Measurements from ENCODE around the gene TRPM8. TPM values are rescaled to one million over a fixed set of nuclear protein-coding genes. Genes with fewer than 3 reads are reported as not detected.

The TRPM8 gene
- total and polyA plus RNA-seq, 5 donors from 2014 or later, result not detected

GRCh38 chr2:234025891-234026401 is 108.8 kb downstream of the TRPM8 start:
- Mint-ChIP-seq H3K9me3 (peaks cover 0 to 10% (median 2%) of the 10 kb centered on the region in 7 donors), H3K4me1 (peaks cover 0 to 34% (median 17%) of the 10 kb centered on the region in 4 donors), H3K27me3 (peaks cover 13% of the 10 kb centered on the region), H3K4me3 (peak overlapping the region; percentile 57 to 89 (median 82)), H3K36me3 (peaks cover 4% of the 10 kb centered on the region), H3K27ac (peak overlapping the region in 1 of 3 donors; percentile 79)
- H3K4me3 ChIP-seq (ENCODE audit: low read depth, low read length), result peak overlapping the region; percentile 79
- ATAC-seq (ENCODE audit: low read depth in 2 of 2), result no peak
- H3K27ac ChIP-seq (ENCODE audit: insufficient read depth, low read length, poor library complexity, severe bottlenecking), result no peak overlapping the region
- H3K4me1 ChIP-seq (ENCODE audit: control insufficient read depth, insufficient read depth, low read length, poor library complexity, severe bottlenecking), result peaks cover 14% of the 10 kb centered on the region
- no peaks in the 10 kb centered on the region for H3K36me3 ChIP-seq (ENCODE audit: control insufficient read depth, insufficient read depth, low read length)
- H3K27me3 ChIP-seq (ENCODE audit: control insufficient read depth, insufficient read depth, low read length), result peaks cover 3% of the 10 kb centered on the region
- H3K9me3 ChIP-seq (ENCODE audit: control insufficient read depth in 2 of 2, low read length in 2 of 2), result peaks cover 0 to 2% of the 10 kb centered on the region in 2 experiments
- no peak for DNase-seq

DNA sequence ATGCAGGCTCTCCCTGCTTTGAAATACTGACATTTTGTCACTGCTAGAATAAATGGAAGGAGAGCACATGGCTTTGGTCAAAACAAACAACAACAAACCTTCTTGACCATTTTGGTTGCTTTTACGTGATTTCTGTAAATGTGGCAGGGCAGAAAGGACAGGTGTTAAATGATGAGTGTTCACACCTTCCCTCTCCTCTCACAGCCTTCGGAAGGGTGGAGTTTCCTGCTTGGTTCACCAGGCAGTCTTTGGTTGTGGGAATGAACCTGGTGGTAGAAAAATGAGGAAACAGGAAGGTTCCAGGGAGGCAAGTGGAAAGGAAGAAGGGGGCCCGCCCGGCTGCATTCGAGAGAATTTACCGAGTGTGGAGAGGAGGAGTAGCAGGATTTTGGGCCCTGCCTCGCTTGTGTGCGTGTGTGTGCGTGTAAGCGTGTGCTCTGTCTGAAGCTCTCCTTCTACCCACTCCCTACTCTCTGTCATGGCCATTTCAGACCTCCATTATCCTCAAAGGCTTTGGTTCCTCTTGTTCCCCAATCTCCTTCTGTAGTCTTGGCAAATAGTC is 109.6 kb downstream of the TRPM8 start:
- no peak overlapping the region for H3K27ac ChIP-seq (ENCODE audit: insufficient read depth, low read length, poor library complexity, severe bottlenecking)
- ATAC-seq (ENCODE audit: low read depth in 2 of 2) (no peak), DNase-seq (no peak)
- peaks cover 4% of the 10 kb centered on the region for H3K36me3 Mint-ChIP-seq
- peaks cover 3% of the 10 kb centered on the region for H3K27me3 ChIP-seq (ENCODE audit: control insufficient read depth, insufficient read depth, low read length)
- peak overlapping the region in 3 of 4 donors; percentile 52 to 89 (median 81) for H3K4me3 Mint-ChIP-seq
- H3K4me1 ChIP-seq (ENCODE audit: control insufficient read depth, insufficient read depth, low read length, poor library complexity, severe bottlenecking), result peaks cover 14% of the 10 kb centered on the region
- peaks cover 0 to 34% (median 20%) of the 10 kb centered on the region in 4 donors for H3K4me1 Mint-ChIP-seq
- no peaks in the 10 kb centered on the region for H3K36me3 ChIP-seq (ENCODE audit: control insufficient read depth, insufficient read depth, low read length)
- no peak overlapping the region for H3K4me3 ChIP-seq (ENCODE audit: low read depth, low read length)
- peaks cover 13% of the 10 kb centered on the region for H3K27me3 Mint-ChIP-seq
- H3K9me3 Mint-ChIP-seq, result peaks cover 0 to 10% (median 2%) of the 10 kb centered on the region in 7 donors
- H3K9me3 ChIP-seq (ENCODE audit: control insufficient read depth in 2 of 2, low read length in 2 of 2), result peaks cover 0 to 2% of the 10 kb centered on the region in 2 experiments
- peak overlapping the region in 2 of 3 donors; percentile 33 to 38 for H3K27ac Mint-ChIP-seq

- H3K9me3 ChIP-seq (ENCODE audit: control insufficient read depth in 2 of 2, low read length in 2 of 2), result peaks cover 0 to 2% of the 10 kb centered on the region in 2 experiments
Observed at GRCh38 chr2:234027641-234028040, 110.5 kb downstream of the TRPM8 start.

GRCh38 chr2:234029150-234029733 is 112.1 kb downstream of the TRPM8 start:
- peaks cover 25% of the 10 kb centered on the region for H3K4me1 ChIP-seq (ENCODE audit: control insufficient read depth, insufficient read depth, low read length, poor library complexity, severe bottlenecking)
- peaks cover 3% of the 10 kb centered on the region for H3K27me3 ChIP-seq (ENCODE audit: control insufficient read depth, insufficient read depth, low read length)
- H3K36me3 ChIP-seq (ENCODE audit: control insufficient read depth, insufficient read depth, low read length), result no peaks in the 10 kb centered on the region
- DNase-seq (no peak), ATAC-seq (ENCODE audit: low read depth in 2 of 2) (no peak)
- peaks cover 6 to 49% (median 29%) of the 10 kb centered on the region in 4 donors for H3K4me1 Mint-ChIP-seq
- H3K27me3 Mint-ChIP-seq, result peaks cover 19% of the 10 kb centered on the region
- no peak overlapping the region for H3K27ac ChIP-seq (ENCODE audit: insufficient read depth, low read length, poor library complexity, severe bottlenecking)
- H3K4me3 ChIP-seq (ENCODE audit: low read depth, low read length), result no peak overlapping the region
- H3K9me3 ChIP-seq (ENCODE audit: control insufficient read depth in 2 of 2, low read length in 2 of 2), result peaks cover 9 to 13% of the 10 kb centered on the region in 2 experiments
- no peak overlapping the region for H3K27ac Mint-ChIP-seq
- H3K36me3 Mint-ChIP-seq, result peaks cover 3% of the 10 kb centered on the region
- no peak overlapping the region for H3K4me3 Mint-ChIP-seq
- peaks cover 2 to 12% (median 5%) of the 10 kb centered on the region in 7 donors for H3K9me3 Mint-ChIP-seq

More at GRCh38 chr2:234027641-234028040, 110.5 kb downstream of the TRPM8 start:
- H3K27ac Mint-ChIP-seq, result peak overlapping the region in 1 of 3 donors; percentile 68
- Histone ChIP-seq H3K27me3 (ENCODE audit: control insufficient read depth, insufficient read depth, low read length) (peaks cover 3% of the 10 kb centered on the region), H3K4me1 (ENCODE audit: control insufficient read depth, insufficient read depth, low read length, poor library complexity, severe bottlenecking) (peaks cover 22% of the 10 kb centered on the region), H3K36me3 (ENCODE audit: control insufficient read depth, insufficient read depth, low read length) (no peaks in the 10 kb centered on the region), H3K4me3 (ENCODE audit: low read depth, low read length) (no peak overlapping the region), H3K27ac (ENCODE audit: insufficient read depth, low read length, poor library complexity, severe bottlenecking) (no peak overlapping the region)
- peaks cover 0 to 10% (median 2%) of the 10 kb centered on the region in 7 donors for H3K9me3 Mint-ChIP-seq
- H3K4me3 Mint-ChIP-seq, result peak overlapping the region in 2 of 4 donors; percentile 3 to 81
- DNase-seq (no peak), ATAC-seq (ENCODE audit: low read depth in 2 of 2) (no peak)
- H3K4me1 Mint-ChIP-seq, result peaks cover 6 to 43% (median 26%) of the 10 kb centered on the region in 4 donors
- H3K36me3 Mint-ChIP-seq, result peaks cover 6% of the 10 kb centered on the region
- H3K27me3 Mint-ChIP-seq, result peaks cover 13% of the 10 kb centered on the region

DNA sequence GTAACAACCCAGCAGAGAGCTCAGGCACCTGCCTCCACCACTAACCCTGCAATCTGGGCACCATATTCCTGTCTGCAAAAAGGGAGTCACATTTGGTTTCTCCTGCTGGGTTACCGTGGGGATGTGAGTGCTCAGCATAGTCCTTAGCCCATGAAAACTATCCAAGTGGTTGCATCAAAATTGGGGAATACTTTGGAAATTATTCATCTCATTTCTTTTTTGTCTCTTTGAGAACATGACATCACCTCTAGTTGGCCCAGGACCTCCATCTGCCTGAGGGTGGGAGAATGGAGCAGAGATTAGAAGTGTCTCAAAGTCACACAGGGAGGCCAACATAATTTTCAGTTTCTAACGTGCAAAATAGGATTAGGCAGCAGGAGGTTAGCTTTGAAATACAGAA is 114.0 kb downstream of the TRPM8 start:
- peaks cover 3% of the 10 kb centered on the region for H3K36me3 Mint-ChIP-seq
- ATAC-seq (ENCODE audit: low read depth in 2 of 2) (no peak), DNase-seq (no peak)
- Histone ChIP-seq H3K27me3 (ENCODE audit: control insufficient read depth, insufficient read depth, low read length) (peaks cover 11% of the 10 kb centered on the region), H3K36me3 (ENCODE audit: control insufficient read depth, insufficient read depth, low read length) (no peaks in the 10 kb centered on the region), H3K9me3 (ENCODE audit: control insufficient read depth in 2 of 2, low read length in 2 of 2) (peaks cover 14 to 15% of the 10 kb centered on the region in 2 experiments), H3K27ac (ENCODE audit: insufficient read depth, low read length, poor library complexity, severe bottlenecking) (no peak overlapping the region), H3K4me3 (ENCODE audit: low read depth, low read length) (no peak overlapping the region), H3K4me1 (ENCODE audit: control insufficient read depth, insufficient read depth, low read length, poor library complexity, severe bottlenecking) (peaks cover 11% of the 10 kb centered on the region)
- H3K4me3 Mint-ChIP-seq, result no peak overlapping the region
- H3K27me3 Mint-ChIP-seq, result peaks cover 20% of the 10 kb centered on the region
- H3K4me1 Mint-ChIP-seq, result peaks cover 6 to 39% (median 23%) of the 10 kb centered on the region in 4 donors
- H3K9me3 Mint-ChIP-seq, result peaks cover 2 to 16% (median 8%) of the 10 kb centered on the region in 7 donors
- no peak overlapping the region for H3K27ac Mint-ChIP-seq

DNA sequence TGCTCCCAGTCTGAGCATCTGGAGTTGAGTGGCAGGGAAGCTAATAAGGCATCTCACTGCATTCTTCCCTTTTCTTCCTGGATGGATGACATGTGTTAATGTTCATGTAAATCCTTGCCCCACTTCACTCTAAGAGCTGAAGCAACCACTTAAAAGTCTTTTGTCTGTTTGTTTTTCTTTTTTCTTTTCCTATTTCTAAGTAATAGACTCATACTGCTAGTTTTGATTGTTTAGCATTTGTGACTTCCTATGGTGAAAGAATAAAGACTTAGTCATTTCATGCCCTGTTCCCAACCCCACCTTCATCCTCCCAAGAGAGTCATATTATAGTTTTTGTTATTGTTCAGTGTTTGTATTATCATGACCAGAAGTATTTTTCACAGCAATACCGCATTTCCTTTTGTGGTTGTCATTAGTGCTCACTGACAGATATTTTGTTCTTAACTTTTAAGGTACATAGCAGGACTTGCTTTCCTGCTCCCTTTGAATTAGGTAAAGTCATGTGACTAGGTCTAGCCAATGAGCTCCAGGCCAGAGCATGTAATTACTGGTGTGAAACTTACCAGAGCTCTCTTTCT is 115.2 kb downstream of the TRPM8 start:
- Mint-ChIP-seq H3K4me1 (peaks cover 6 to 30% (median 17%) of the 10 kb centered on the region in 4 donors), H3K27ac (peak overlapping the region in 1 of 3 donors; percentile 29), H3K27me3 (peaks cover 31% of the 10 kb centered on the region), H3K36me3 (peaks cover 3% of the 10 kb centered on the region), H3K9me3 (peaks cover 2 to 21% (median 7%) of the 10 kb centered on the region in 7 donors), H3K4me3 (peak overlapping the region in 3 of 4 donors; percentile 22 to 48 (median 28))
- DNase-seq (peak in 2 of 3 donors; percentile 44 to 54), ATAC-seq (ENCODE audit: low read depth in 2 of 2) (peak; percentile 50 to 62)
- Histone ChIP-seq H3K9me3 (ENCODE audit: control insufficient read depth in 2 of 2, low read length in 2 of 2) (peaks cover 24% of the 10 kb centered on the region in 2 experiments), H3K36me3 (ENCODE audit: control insufficient read depth, insufficient read depth, low read length) (no peaks in the 10 kb centered on the region), H3K4me1 (ENCODE audit: control insufficient read depth, insufficient read depth, low read length, poor library complexity, severe bottlenecking) (peaks cover 11% of the 10 kb centered on the region), H3K4me3 (ENCODE audit: low read depth, low read length) (no peak overlapping the region), H3K27ac (ENCODE audit: insufficient read depth, low read length, poor library complexity, severe bottlenecking) (no peak overlapping the region), H3K27me3 (ENCODE audit: control insufficient read depth, insufficient read depth, low read length) (peaks cover 20% of the 10 kb centered on the region)

DNA sequence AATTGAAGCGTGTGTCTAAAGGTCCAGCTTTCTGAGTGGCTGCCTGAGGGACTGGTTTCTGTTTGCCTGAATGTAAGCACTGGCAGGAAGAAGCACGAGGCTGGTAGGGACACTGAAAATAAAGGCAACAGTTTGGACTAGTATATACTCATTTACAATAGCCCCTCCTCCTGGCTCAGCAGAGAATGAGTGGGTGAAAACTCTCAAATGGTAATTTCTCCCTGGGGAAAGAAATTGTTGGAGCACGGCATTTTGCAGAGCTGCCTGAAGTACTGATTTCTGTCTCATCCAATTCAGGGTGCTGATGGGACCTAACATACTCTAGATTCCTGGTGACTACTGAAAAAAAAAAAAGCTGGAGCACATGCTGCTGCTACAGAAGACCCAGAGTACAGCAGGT is 116.0 kb downstream of the TRPM8 start:
- peaks cover 3% of the 10 kb centered on the region for H3K36me3 Mint-ChIP-seq
- Histone ChIP-seq H3K27me3 (ENCODE audit: control insufficient read depth, insufficient read depth, low read length) (peaks cover 21% of the 10 kb centered on the region), H3K4me3 (ENCODE audit: low read depth, low read length) (no peak overlapping the region), H3K36me3 (ENCODE audit: control insufficient read depth, insufficient read depth, low read length) (no peaks in the 10 kb centered on the region), H3K27ac (ENCODE audit: insufficient read depth, low read length, poor library complexity, severe bottlenecking) (no peak overlapping the region), H3K9me3 (ENCODE audit: control insufficient read depth in 2 of 2, low read length in 2 of 2) (peaks cover 25 to 26% of the 10 kb centered on the region in 2 experiments), H3K4me1 (ENCODE audit: control insufficient read depth, insufficient read depth, low read length, poor library complexity, severe bottlenecking) (peaks cover 11% of the 10 kb centered on the region)
- DNase-seq (peak in 1 of 3 donors; percentile 4), ATAC-seq (ENCODE audit: low read depth in 2 of 2) (no peak)
- H3K27ac Mint-ChIP-seq, result no peak overlapping the region
- H3K27me3 Mint-ChIP-seq, result peaks cover 36% of the 10 kb centered on the region
- peaks cover 2 to 23% (median 7%) of the 10 kb centered on the region in 7 donors for H3K9me3 Mint-ChIP-seq
- H3K4me3 Mint-ChIP-seq, result no peak overlapping the region
- H3K4me1 Mint-ChIP-seq, result peaks cover 6 to 27% (median 12%) of the 10 kb centered on the region in 4 donors

All from CD4-positive, CD25-positive, alpha-beta regulatory T cell (primary cell).